Thyroid gland (tissue), 4 donors: Measurements from ENCODE around the gene KCNAB1.

ENCODE experiments used
- POLR2A ChIP-seq, 2 donors: fragments of 450-650 bp; IDR thresholded peaks; one replicate each; pipeline ENCODE4 v1.6.1; 2017; ENCODE audit warnings: antibody characterized with exemption in 2 of 2, mild to moderate bottlenecking in 2 of 2, moderate library complexity in 1 of 2
- TF ChIP-seq, protein P1 (sequence below), 6 experiments: fragments of 200-600 bp in 3 of 6; fragments of 450-650 bp in 3 of 6; sonication (generic) in 3 of 6; IDR thresholded peaks; one replicate each; pipeline ENCODE4 v1.5.1; 2016 to 2019; ENCODE audit warnings: antibody characterized with exemption in 6 of 6, mild to moderate bottlenecking in 2 of 6, inconsistent platforms in 1 of 6, moderate library complexity in 1 of 6

DNA sequence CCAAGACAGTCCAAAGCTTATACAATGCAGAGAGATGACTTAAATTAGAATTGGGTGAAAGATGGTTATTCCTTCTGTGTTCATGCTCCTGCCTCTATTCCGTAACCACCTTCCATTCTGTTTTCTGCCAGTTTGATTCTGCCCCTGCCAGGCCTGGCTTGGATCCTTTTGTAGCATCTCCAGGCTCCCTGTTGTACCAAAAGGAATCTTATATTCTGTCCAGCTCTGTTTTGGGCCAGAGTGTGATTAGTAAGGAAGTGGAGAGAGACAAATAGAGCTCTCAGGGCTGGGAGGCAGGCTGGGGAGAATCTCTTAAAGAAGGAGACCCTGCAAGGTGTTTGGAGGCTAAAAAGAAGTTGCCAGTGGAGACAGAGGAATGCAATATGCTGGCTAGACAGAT, 63.8 kb downstream of the KCNAB1 start:
- TF ChIP-seq, protein P1, sequence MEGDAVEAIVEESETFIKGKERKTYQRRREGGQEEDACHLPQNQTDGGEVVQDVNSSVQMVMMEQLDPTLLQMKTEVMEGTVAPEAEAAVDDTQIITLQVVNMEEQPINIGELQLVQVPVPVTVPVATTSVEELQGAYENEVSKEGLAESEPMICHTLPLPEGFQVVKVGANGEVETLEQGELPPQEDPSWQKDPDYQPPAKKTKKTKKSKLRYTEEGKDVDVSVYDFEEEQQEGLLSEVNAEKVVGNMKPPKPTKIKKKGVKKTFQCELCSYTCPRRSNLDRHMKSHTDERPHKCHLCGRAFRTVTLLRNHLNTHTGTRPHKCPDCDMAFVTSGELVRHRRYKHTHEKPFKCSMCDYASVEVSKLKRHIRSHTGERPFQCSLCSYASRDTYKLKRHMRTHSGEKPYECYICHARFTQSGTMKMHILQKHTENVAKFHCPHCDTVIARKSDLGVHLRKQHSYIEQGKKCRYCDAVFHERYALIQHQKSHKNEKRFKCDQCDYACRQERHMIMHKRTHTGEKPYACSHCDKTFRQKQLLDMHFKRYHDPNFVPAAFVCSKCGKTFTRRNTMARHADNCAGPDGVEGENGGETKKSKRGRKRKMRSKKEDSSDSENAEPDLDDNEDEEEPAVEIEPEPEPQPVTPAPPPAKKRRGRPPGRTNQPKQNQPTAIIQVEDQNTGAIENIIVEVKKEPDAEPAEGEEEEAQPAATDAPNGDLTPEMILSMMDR (IDR thresholded peaks at IDR 0.05), result no peak
- no peak for TF ChIP-seq POLR2A (IDR thresholded peaks at IDR 0.05)
